Measurements from ENCODE around the gene FAM83G. TPM values are rescaled to one million over a fixed set of nuclear protein-coding genes. Genes with fewer than 3 reads are reported as not detected.

FAM83G gene
- total and polyA plus RNA-seq, 2 experiments from 2014 or later, result 7.6 to 44.5 TPM

DNA sequence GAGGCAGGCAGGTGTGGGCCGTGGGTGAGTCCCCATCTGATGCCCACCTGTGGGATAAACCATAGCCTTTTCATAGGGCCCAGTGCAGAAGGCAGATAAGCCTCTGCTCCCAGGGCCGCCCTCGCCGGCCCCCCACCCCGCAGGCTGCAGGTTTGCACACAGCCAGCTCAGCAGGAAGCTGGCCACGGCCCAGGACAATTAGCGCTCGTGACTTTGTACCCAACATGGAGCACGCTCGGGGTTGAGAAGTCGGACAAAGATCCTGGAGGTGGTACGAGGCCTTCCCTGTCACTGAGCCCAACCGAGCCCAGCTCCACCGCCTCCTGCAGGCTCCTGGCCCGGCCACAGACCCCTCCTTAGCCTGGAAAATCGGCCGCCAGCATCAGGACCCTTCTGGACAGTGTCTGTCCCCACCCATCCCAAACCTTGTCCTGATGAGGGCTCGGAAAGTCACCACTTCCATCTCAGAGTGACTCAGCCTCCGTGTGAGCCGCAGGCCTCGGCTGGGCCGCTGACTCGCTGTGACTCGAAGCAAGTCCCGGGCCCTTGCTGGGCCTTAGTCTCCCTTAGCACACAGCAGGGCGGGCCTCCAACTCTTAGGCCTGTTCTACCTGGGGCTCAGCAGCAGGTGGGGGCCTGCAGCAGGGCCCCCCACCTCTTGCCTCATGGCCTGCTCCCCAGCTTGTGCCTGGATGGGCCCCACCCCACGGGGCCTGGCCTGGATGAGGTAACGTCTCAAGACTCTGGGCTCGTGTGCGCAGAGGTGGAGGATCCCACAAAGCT lies 22.7 kb downstream of the FAM83G start (continued):
- TF ChIP-seq, protein P1, sequence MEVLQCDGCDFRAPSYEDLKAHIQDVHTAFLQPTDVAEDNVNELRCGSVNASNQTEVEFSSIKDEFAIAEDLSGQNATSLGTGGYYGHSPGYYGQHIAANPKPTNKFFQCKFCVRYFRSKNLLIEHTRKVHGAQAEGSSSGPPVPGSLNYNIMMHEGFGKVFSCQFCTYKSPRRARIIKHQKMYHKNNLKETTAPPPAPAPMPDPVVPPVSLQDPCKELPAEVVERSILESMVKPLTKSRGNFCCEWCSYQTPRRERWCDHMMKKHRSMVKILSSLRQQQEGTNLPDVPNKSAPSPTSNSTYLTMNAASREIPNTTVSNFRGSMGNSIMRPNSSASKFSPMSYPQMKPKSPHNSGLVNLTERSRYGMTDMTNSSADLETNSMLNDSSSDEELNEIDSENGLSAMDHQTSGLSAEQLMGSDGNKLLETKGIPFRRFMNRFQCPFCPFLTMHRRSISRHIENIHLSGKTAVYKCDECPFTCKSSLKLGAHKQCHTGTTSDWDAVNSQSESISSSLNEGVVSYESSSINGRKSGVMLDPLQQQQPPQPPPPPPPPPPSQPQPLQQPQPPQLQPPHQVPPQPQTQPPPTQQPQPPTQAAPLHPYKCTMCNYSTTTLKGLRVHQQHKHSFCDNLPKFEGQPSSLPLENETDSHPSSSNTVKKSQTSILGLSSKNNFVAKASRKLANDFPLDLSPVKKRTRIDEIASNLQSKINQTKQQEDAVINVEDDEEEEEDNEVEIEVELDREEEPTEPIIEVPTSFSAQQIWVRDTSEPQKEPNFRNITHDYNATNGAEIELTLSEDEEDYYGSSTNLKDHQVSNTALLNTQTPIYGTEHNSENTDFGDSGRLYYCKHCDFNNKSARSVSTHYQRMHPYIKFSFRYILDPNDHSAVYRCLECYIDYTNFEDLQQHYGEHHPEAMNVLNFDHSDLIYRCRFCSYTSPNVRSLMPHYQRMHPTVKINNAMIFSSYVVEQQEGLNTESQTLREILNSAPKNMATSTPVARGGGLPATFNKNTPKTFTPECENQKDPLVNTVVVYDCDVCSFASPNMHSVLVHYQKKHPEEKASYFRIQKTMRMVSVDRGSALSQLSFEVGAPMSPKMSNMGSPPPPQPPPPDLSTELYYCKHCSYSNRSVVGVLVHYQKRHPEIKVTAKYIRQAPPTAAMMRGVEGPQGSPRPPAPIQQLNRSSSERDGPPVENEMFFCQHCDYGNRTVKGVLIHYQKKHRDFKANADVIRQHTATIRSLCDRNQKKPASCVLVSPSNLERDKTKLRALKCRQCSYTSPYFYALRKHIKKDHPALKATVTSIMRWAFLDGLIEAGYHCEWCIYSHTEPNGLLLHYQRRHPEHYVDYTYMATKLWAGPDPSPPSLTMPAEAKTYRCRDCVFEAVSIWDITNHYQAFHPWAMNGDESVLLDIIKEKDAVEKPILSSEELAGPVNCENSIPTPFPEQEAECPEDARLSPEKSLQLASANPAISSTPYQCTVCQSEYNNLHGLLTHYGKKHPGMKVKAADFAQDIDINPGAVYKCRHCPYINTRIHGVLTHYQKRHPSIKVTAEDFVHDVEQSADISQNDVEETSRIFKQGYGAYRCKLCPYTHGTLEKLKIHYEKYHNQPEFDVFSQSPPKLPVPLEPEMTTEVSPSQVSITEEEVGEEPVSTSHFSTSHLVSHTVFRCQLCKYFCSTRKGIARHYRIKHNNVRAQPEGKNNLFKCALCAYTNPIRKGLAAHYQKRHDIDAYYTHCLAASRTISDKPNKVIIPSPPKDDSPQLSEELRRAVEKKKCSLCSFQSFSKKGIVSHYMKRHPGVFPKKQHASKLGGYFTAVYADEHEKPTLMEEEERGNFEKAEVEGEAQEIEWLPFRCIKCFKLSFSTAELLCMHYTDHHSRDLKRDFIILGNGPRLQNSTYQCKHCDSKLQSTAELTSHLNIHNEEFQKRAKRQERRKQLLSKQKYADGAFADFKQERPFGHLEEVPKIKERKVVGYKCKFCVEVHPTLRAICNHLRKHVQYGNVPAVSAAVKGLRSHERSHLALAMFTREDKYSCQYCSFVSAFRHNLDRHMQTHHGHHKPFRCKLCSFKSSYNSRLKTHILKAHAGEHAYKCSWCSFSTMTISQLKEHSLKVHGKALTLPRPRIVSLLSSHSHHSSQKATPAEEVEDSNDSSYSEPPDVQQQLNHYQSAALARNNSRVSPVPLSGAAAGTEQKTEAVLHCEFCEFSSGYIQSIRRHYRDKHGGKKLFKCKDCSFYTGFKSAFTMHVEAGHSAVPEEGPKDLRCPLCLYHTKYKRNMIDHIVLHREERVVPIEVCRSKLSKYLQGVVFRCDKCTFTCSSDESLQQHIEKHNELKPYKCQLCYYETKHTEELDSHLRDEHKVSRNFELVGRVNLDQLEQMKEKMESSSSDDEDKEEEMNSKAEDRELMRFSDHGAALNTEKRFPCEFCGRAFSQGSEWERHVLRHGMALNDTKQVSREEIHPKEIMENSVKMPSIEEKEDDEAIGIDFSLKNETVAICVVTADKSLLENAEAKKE (CRISPR knock-in tag; IDR thresholded peaks at IDR 0.05), result no peak
- TF ChIP-seq NANOG (IDR thresholded peaks at IDR 0.05; ENCODE audit: borderline replicate concordance) (no peak), JUNB (IDR thresholded peaks at IDR 0.05; ENCODE audit: unreplicated experiment) (no peak), POLR2AphosphoS5 (IDR thresholded peaks at IDR 0.05; ENCODE audit: low read depth) (no peak), EZH2 (IDR thresholded peaks at IDR 0.05; ENCODE audit: low read depth, unreplicated experiment) (no peak), CREB1 (CRISPR knock-in tag; IDR thresholded peaks at IDR 0.05; ENCODE audit: low read depth) (no peak), ZNF331 (CRISPR knock-in tag; IDR thresholded peaks at IDR 0.05; ENCODE audit: low read depth) (no peak), ZNF114 (CRISPR knock-in tag; IDR thresholded peaks at IDR 0.05) (no peak)
- TF ChIP-seq, protein P2, sequence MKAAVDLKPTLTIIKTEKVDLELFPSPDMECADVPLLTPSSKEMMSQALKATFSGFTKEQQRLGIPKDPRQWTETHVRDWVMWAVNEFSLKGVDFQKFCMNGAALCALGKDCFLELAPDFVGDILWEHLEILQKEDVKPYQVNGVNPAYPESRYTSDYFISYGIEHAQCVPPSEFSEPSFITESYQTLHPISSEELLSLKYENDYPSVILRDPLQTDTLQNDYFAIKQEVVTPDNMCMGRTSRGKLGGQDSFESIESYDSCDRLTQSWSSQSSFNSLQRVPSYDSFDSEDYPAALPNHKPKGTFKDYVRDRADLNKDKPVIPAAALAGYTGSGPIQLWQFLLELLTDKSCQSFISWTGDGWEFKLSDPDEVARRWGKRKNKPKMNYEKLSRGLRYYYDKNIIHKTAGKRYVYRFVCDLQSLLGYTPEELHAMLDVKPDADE (IDR thresholded peaks at IDR 0.05), result no peak
- TF ChIP-seq, protein P3, sequence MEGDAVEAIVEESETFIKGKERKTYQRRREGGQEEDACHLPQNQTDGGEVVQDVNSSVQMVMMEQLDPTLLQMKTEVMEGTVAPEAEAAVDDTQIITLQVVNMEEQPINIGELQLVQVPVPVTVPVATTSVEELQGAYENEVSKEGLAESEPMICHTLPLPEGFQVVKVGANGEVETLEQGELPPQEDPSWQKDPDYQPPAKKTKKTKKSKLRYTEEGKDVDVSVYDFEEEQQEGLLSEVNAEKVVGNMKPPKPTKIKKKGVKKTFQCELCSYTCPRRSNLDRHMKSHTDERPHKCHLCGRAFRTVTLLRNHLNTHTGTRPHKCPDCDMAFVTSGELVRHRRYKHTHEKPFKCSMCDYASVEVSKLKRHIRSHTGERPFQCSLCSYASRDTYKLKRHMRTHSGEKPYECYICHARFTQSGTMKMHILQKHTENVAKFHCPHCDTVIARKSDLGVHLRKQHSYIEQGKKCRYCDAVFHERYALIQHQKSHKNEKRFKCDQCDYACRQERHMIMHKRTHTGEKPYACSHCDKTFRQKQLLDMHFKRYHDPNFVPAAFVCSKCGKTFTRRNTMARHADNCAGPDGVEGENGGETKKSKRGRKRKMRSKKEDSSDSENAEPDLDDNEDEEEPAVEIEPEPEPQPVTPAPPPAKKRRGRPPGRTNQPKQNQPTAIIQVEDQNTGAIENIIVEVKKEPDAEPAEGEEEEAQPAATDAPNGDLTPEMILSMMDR (conservative IDR thresholded peaks at IDR 0.05; ENCODE audit: low read depth in 2 of 2), result no peak
